SJSA1 (cell line): ENCODE measurements around the gene DPP9. TPM values are rescaled to one million over a fixed set of nuclear protein-coding genes. Genes with fewer than 3 reads are reported as not detected.

ENCODE experiments used
- DNase-seq, 2 experiments: peaks; one replicate each; pipeline ENCODE4 v3.0.0-alpha.2; 2015 to 2020; ENCODE audit warnings: low spot score in 2 of 2, low read depth in 1 of 2
- H3K27ac ChIP-seq: fragments of 250-450 bp; sonication (Bioruptor Pico); 2 replicates; pipeline ENCODE4 v1.5.1; 2020; ENCODE audit warnings: mild to moderate bottlenecking, moderate library complexity
- H3K27me3 ChIP-seq: fragments of 250-450 bp; sonication (Bioruptor Pico); replicated peaks from 2 replicates; pipeline ENCODE4 v1.5.1; 2020; ENCODE audit warnings: mild to moderate bottlenecking, moderate library complexity
- H3K36me3 ChIP-seq: fragments of 250-450 bp; sonication (Bioruptor Pico); 2 replicates; pipeline ENCODE4 v1.5.1; 2020; ENCODE audit warnings: mild to moderate bottlenecking
- H3K4me1 ChIP-seq: fragments of 250-450 bp; sonication (Bioruptor Pico); replicated peaks from 2 replicates; pipeline ENCODE4 v1.6.1; 2021; ENCODE audit warnings: mild to moderate bottlenecking
- H3K4me3 ChIP-seq: fragments of 250-450 bp; sonication (Bioruptor Pico); 2 replicates; pipeline ENCODE4 v1.5.1; 2020; ENCODE audit warnings: mild to moderate bottlenecking
- H3K9me3 ChIP-seq: fragments of 250-450 bp; sonication (Bioruptor Pico); replicated peaks from 2 replicates; pipeline ENCODE4 v1.5.1; 2020; ENCODE audit warnings: mild to moderate bottlenecking
- total RNA-seq: library from RNA; depleted of rRNA; stranded (reverse); fragments of >200 nt; shearing (Covaris generic); gene quantifications from 2 replicates; pipeline ENCODE4 v1.2.3, GENCODE V29; 2014; rRNA removed

DPP9 gene
- 60.6 and 65.3 TPM in 2 replicates for total RNA-seq

DNA sequence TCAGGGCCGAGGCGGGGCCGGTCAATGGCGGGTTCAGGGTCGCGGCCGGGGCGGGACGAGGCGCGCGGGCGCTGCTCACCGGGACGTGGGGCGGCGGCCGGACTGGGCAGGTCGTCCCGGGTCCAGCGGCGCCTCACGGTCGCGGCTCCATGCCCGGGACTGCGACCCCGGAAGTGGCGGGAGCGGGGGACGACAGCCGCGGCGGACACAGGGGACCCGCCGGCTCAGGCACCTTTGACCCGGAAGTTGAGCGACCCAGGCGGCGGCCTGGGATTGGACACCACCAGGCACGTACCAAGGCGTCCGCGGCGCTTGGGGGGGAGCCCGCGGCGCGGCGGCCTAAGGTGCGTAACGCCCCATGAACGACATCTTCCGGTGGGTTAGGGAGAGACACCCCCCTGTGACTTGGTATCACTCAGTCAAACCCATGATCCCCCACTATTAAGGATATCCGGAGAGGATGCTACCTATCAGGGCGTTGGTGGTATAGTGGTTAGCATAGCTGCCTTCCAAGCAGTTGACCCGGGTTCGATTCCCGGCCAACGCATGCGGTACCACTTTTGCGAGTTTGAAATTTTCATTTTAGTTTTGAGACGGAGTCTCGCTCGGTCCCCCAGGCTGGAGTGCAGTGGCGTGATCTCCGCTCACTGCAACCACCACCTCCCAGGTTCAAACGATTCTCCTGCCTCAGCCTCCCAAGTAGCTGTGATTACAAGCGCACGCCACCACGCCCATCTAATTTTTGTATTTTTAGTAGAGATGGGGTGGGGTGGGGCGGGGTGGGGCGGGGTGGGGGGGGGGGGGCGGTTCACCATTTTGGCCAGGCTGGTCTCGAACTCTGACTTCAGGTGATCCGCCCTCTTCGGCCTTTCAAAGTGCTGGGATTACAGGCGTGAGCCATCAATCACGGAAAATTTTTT is at the start of gene DPP9:
DPP9 (minus strand) TSS at position 248 of the 920 bp plus-strand sequence. CDS start 3,936 bp downstream, outside the sequence.
- H3K36me3 ChIP-seq: peaks cover 44% of the 10 kb centered on the region
- peak within 1 kb of the TSS; percentile 89 for H3K4me3 ChIP-seq
- peak; percentile 98 to 100 for DNase-seq
- H3K4me1 ChIP-seq: peaks cover 16% of the 10 kb centered on the region
- H3K27me3 ChIP-seq: no peaks in the 10 kb centered on the region
- H3K27ac ChIP-seq: peak within 1 kb of the TSS; percentile 59
- no peaks in the 10 kb centered on the region for H3K9me3 ChIP-seq

DNA sequence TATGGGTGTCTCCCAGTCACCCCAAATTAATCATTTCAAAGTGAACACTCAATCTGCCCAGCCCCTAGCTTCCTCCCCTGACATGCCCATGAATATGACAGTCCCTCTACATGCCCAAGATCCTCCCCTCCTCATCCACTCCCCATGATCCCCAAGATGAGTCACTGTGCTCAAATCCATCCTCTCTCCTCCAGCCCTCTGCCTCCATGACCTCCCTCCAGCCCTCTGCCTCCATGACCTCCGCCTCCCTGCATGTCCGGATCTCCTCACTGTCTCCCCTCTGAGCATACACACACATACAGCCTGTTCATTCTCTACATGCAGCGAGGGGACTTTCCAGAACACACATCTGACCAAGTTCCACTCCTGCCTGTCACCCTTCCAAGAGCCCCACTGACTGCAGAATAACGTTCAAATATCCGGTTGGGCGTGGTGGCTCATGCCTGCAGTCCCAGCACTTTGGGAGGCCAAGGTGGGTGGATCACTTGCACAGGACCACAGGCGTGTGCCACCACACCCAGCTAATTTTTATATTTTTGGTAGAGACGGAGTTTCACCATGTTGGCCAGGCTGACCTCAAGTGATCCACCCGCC is 49.5 kb upstream of the DPP9 start:
- Histone ChIP-seq H3K36me3 (no peaks in the 10 kb centered on the region), H3K4me1 (0 out of 2 replicates have a peak, but pooled peaks cover 4% of the 10 kb centered on the region), H3K4me3 (no peak overlapping the region), H3K27me3 (peaks cover 9% of the 10 kb centered on the region), H3K27ac (no peak overlapping the region), H3K9me3 (no peaks in the 10 kb centered on the region)
- DNase-seq: no peak

DNA sequence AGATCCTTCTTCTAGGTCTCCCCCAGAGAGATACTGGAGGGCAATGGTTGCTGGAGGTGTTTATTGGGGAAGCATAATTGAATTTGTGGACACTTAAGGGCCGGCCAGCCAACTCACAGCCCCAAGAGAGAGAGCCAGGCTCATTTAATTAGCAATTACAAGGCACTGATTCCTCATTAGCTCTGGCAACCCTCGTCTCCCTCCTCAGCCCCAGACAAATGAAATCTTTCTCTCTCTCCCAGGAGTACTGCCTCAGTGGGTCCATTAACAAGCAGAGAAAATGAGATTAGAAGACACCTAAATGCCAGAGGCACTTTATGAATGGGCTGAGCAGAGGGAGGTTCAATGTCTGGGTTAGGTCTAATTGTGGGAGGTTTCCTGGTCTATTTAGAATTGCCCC is 48.9 kb upstream of the DPP9 start:
- no peak overlapping the region for H3K4me3 ChIP-seq
- H3K4me1 ChIP-seq: 0 out of 2 replicates have a peak, but pooled peaks cover 4% of the 10 kb centered on the region
- no peaks in the 10 kb centered on the region for H3K9me3 ChIP-seq
- no peak for DNase-seq
- H3K36me3 ChIP-seq: no peaks in the 10 kb centered on the region
- H3K27me3 ChIP-seq: peaks cover 5% of the 10 kb centered on the region
- no peak overlapping the region for H3K27ac ChIP-seq

DNA sequence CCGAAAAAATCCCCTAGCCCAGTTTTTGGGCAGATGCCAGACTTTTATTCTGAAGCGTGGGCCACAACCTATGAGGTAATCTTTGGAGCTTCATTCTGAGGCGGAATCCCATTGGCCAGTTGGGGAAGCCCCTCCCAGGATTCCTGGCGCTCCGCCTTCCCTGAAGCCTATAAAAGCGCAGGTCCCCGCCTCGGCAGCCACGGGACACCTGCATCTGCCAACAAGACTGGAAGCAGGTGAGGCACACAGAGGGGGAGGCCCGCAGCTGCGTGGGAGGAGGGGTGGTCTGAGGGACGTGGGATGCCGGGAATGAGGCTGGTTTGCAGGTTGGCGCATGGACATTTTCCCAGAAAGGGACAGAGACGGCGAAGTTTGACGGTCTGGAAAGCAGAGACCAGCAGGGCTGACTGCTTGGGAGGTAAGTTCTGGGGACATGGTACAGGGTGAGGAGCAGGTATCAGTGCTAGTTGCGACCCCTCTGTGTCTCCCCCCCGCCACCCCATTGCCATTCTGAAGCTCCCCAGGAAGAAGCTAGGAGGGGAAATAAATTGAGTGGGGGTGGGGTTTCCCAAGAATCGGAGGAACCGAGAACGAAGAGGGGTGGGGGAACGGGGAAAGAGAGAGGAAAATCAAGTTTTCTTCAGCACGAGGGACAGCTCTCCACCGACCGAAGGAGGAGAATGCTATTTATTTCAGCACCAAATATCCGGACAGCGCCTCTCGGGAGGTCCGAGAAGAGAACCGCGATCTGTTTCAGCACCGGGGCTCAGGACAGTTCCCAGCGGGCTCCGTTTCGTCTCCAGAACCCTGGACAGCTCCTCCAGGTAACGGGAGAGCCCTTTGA is 45.5 kb upstream of the DPP9 start:
- no peaks in the 10 kb centered on the region for H3K9me3 ChIP-seq
- no peak overlapping the region for H3K4me3 ChIP-seq
- peak; percentile 57 to 82 for DNase-seq
- no peak overlapping the region for H3K27ac ChIP-seq
- H3K36me3 ChIP-seq: no peaks in the 10 kb centered on the region
- 0 out of 2 replicates have a peak, but pooled peaks cover 4% of the 10 kb centered on the region for H3K4me1 ChIP-seq
- peaks cover 4% of the 10 kb centered on the region for H3K27me3 ChIP-seq

DNA sequence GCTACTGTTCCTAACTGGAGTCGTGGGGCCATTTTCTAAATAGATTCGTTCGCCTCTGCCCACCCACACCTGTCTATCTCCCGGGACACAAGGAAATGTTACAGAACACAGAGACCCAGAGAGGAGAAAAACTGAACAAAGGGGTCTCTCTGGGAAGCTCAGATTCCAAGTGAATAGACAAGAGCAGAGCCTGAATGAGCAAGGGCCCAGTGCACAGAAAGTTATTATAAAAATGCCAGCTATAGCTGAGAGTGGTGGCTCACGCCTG is 40.7 kb upstream of the DPP9 start:
- Histone ChIP-seq H3K36me3 (no peaks in the 10 kb centered on the region), H3K27me3 (peaks cover 29% of the 10 kb centered on the region), H3K4me3 (no peak overlapping the region), H3K27ac (no peak overlapping the region), H3K9me3 (no peaks in the 10 kb centered on the region), H3K4me1 (peaks cover 6% of the 10 kb centered on the region)
- DNase-seq: no peak

DNA sequence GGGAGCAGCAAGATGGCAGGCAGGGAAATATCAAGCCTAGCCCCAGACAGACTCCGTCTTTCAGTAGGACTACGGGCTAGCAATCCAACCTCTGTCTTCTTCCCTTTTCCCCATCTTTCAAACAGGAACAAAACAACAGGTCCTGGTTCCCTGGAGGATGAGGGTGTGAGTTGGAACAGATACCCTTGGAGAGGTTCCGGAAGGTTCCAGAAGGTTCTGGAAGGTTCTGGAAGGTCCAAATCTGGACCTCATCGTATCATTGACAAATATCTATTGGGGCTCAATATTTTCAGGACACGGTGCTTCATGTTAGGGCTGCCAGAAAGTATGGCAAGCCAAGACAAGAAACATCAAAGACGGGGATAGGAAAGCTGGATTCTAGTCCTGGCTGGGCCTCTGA is 39.4 kb upstream of the DPP9 start:
- no peak overlapping the region for H3K4me3 ChIP-seq
- peaks cover 6% of the 10 kb centered on the region for H3K4me1 ChIP-seq
- H3K36me3 ChIP-seq: no peaks in the 10 kb centered on the region
- H3K27me3 ChIP-seq: peaks cover 40% of the 10 kb centered on the region
- no peak overlapping the region for H3K27ac ChIP-seq
- DNase-seq: no peak
- H3K9me3 ChIP-seq: no peaks in the 10 kb centered on the region

DNA sequence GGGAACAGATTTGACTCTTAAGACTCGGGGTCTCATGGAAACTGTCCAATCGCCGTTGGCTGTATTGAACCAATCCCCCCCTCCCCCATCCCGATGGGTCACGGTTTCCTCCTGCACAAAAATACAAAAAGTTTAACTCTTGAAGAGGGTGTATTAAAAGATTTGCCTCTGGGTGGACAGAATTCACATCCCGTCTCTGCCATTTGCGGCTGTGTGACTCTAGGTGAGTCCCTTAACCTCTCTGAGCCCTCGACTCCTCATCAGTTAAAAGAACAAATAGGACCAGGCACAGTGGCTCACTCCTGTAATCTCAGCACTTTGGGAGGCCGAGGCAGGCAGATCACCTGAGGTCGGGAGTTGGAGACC is 36.6 kb upstream of the DPP9 start:
- Histone ChIP-seq H3K36me3 (no peaks in the 10 kb centered on the region), H3K27ac (no peak overlapping the region), H3K27me3 (peaks cover 43% of the 10 kb centered on the region), H3K4me3 (no peak overlapping the region), H3K4me1 (peaks cover 6% of the 10 kb centered on the region), H3K9me3 (no peaks in the 10 kb centered on the region)
- no peak for DNase-seq

DNA sequence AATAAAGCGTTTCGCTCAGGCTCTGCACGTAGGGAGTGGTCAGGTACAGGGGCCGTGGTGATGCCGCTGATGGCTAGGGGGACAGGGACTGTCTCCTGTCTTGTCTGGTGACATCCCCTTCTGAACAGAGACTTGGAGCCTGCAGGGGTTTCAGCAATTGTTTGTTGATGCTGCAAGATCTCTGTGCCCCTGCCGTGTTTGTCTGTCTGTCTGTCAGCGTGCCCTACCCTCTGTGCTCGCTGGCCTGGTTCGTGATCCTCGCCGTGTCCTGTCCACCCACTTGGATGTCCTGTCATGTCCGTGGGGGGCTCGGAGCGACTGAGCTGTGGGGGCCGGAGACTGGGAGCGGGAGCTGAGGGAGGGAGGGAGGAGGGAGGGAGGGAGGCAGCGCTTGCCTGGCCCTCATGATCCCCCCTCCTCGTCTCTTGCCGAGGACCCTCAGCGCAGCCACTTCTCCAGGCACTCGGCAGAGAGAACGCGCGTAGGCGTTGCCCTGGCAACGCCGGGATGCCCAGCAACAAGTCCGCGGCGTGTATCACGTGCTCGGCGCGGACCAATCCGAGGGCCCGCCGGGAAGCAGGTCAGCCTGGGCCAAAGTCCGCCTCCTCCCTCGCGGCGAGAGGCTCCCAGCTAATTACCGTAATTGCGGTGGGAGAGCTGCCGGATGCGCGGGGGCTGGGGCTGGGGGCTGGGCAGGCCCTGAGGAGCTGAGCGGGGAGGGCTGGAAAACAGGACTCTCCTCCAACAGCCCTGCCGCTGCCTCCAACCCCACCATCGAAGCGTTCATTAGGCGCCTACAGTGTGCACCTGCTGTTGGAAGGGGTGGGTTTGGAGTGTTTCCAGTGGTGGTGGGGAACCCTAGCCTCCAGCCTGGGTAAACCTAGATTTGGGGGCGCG is 36.0 kb upstream of the DPP9 start:
- no peak overlapping the region for H3K27ac ChIP-seq
- peaks cover 49% of the 10 kb centered on the region for H3K27me3 ChIP-seq
- no peaks in the 10 kb centered on the region for H3K36me3 ChIP-seq
- peak; percentile 15 to 72 for DNase-seq
- no peaks in the 10 kb centered on the region for H3K9me3 ChIP-seq
- no peak overlapping the region for H3K4me3 ChIP-seq
- peaks cover 6% of the 10 kb centered on the region for H3K4me1 ChIP-seq

DNA sequence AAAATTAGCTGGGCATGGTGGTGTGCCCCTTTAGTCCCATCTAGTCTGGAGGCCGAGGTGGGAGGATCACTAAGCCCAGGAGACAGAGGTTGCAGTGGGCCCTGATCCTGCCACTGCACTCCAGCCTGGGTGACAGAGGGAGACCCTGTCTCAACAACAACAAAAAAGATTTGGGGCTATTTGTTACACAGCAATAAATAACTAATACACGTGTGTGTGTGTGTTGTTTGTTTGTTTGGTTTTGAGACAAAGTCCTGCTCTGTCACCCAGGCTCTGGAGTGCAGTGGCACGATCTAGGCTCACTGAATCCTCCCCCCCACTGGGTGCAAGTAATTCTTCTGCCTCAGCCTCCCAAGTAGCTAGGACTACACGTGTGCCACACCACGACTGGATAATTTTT is 35.0 kb upstream of the DPP9 start:
- Histone ChIP-seq H3K9me3 (no peaks in the 10 kb centered on the region), H3K4me3 (no peak overlapping the region), H3K36me3 (no peaks in the 10 kb centered on the region), H3K4me1 (peaks cover 6% of the 10 kb centered on the region), H3K27ac (no peak overlapping the region), H3K27me3 (peaks cover 49% of the 10 kb centered on the region)
- no peak for DNase-seq

DNA sequence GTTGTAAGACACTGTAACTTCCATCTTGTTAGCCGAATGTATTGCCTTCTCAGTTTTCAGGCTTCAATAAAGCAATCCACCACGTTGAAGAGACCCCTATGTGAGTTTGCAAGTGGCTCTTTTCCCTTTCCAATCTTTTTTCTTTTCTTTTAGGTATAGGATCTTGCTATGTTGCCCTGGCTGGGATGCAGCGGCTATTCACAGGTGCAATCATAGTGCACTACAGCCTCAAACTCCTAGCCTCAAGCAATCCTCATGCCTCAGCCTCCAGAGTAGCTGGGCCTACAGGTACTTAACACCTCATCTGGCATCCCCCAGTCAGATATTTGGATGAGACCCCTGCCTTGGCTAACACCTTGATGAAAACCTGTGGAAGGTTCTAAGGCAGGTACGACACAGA is 34.4 kb upstream of the DPP9 start:
- Histone ChIP-seq H3K9me3 (no peaks in the 10 kb centered on the region), H3K27me3 (peaks cover 49% of the 10 kb centered on the region), H3K36me3 (no peaks in the 10 kb centered on the region), H3K4me1 (peaks cover 6% of the 10 kb centered on the region), H3K4me3 (no peak overlapping the region), H3K27ac (no peak overlapping the region)
- no peak for DNase-seq

DNA sequence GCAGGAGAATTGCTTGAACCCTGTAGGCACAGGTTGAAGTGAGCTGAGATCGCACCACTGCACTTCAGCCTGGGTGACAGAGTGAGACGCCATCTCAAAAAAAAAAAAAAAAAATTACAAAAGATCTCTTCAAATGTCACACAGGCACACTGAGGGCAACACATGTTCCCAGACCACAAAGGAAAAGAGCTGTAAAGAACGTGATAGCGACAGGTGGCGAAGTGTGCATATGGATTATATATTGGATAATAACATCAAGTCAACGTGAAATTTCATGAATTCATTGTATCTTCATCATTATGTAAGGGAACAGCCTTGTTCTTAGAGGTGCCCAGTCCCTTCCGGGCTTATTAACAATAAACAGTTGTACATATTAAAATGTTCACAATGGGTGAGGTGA is 31.8 kb upstream of the DPP9 start:
- H3K9me3 ChIP-seq: no peaks in the 10 kb centered on the region
- peaks cover 6% of the 10 kb centered on the region for H3K4me1 ChIP-seq
- H3K36me3 ChIP-seq: no peaks in the 10 kb centered on the region
- DNase-seq: no peak
- peaks cover 35% of the 10 kb centered on the region for H3K27me3 ChIP-seq
- no peak overlapping the region for H3K27ac ChIP-seq
- no peak overlapping the region for H3K4me3 ChIP-seq

DNA sequence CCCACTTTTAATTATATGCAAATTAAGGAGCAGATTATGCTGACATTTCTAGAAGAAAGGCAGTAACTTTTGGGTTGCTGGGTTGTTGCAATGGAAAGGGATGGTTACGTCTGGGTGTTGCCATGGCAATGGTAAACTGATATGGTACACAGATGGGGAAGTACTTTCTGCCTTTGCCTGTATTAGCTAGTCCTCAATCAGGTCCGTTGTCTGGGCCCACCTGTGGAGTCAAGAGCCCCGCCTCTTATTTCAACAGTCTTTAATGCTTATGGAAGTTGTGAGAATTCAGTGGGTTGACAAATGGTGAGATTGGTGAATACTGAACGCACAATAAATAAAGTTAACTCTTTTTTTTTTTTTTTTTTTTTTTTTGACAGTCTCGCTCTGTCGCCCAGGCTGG is 30.6 kb upstream of the DPP9 start:
- Histone ChIP-seq H3K36me3 (no peaks in the 10 kb centered on the region), H3K9me3 (no peaks in the 10 kb centered on the region), H3K27me3 (peaks cover 26% of the 10 kb centered on the region), H3K4me1 (no peaks in the 10 kb centered on the region), H3K4me3 (no peak overlapping the region), H3K27ac (no peak overlapping the region)
- DNase-seq: no peak
